ENCODE results near the gene MORC2. TPM values are rescaled to one million over a fixed set of nuclear protein-coding genes. Genes with fewer than 3 reads are reported as not detected.

MORC2 gene
- total RNA-seq, 1 experiment from 2014 or later = 60.3 TPM

- Histone ChIP-seq H3K27me3 (replicated peaks; ENCODE audit: insufficient read depth, low read depth, low read length, poor library complexity) (no peaks in the 10 kb centered on the region), H3K36me3 (ENCODE audit: insufficient read depth, low read length, poor library complexity, severe bottlenecking) (no peaks in the 10 kb centered on the region), H3K27ac (ENCODE audit: low read depth, low read length, poor library complexity, severe bottlenecking) (no peak overlapping the region), H3K4me1 (ENCODE audit: insufficient read depth, low read length, poor library complexity, severe bottlenecking) (no peaks in the 10 kb centered on the region), H3K9me3 (ENCODE audit: low read depth, low read length, poor library complexity, severe bottlenecking) (no peaks in the 10 kb centered on the region), H3K4me3 (ENCODE audit: low read depth, low read length, poor library complexity, severe bottlenecking) (no peak overlapping the region)
- ChIA-PET CTCF (no interaction called here), POLR2A (ENCODE audit: low non-redundant PET) (no interaction called here)
- TF ChIP-seq EZH2 (IDR thresholded peaks at IDR 0.05; ENCODE audit: borderline replicate concordance, low read depth, low read length, poor library complexity, severe bottlenecking) = no peak
- no peak for TF ChIP-seq CTCF (conservative IDR thresholded peaks at IDR 0.05; ENCODE audit: low read depth, low read length)
- DNase-seq (ENCODE audit: low spot score) = no peak
- intact Hi-C loops (cut with micrococcal nuclease; ENCODE audit: unreplicated experiment) = no loop called here
- no TSS peak for BruUV-seq (replicated peaks)
Measured at GRCh38 chr22:30998329-30998728, 29.8 kb upstream of the MORC2 start.

GRCh38 chr22:30996462-30996861 lies 27.9 kb upstream of the MORC2 start:
- BruUV-seq (replicated peaks) = no TSS peak
- intact Hi-C loops (cut with micrococcal nuclease; ENCODE audit: unreplicated experiment) = no loop called here
- H3K36me3 ChIP-seq (ENCODE audit: insufficient read depth, low read length, poor library complexity, severe bottlenecking) = no peaks in the 10 kb centered on the region
- H3K27me3 ChIP-seq (replicated peaks; ENCODE audit: insufficient read depth, low read depth, low read length, poor library complexity) = no peaks in the 10 kb centered on the region
- no peak for DNase-seq (ENCODE audit: low spot score)
- ChIA-PET POLR2A (ENCODE audit: low non-redundant PET) (no interaction called here), CTCF (no interaction called here)
- H3K4me3 ChIP-seq (ENCODE audit: low read depth, low read length, poor library complexity, severe bottlenecking) = no peak overlapping the region
- H3K9me3 ChIP-seq (ENCODE audit: low read depth, low read length, poor library complexity, severe bottlenecking) = no peaks in the 10 kb centered on the region
- no peak overlapping the region for H3K27ac ChIP-seq (ENCODE audit: low read depth, low read length, poor library complexity, severe bottlenecking)
- TF ChIP-seq CTCF (conservative IDR thresholded peaks at IDR 0.05; ENCODE audit: low read depth, low read length) = no peak
- no peaks in the 10 kb centered on the region for H3K4me1 ChIP-seq (ENCODE audit: insufficient read depth, low read length, poor library complexity, severe bottlenecking)

DNA sequence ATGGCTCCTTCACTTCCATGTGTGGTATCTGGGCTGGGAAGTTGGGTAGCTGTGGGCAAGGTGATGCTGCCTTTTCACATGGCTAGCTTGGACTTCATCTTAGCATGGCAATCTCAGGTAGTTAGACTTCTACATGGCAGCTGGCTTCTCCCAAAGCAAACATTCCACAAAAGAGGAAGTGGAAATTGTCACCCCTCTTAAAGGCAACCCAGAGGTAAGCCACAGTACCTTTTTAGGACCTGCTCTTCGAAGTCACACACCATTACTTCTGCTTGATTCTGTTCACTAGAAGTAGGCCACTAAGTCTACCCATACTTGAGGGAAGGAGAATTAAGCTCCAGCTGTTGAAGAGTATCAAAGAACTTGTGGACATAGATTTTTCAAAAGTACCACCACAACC lies 26.4 kb upstream of the MORC2 start:
- CTCF ChIA-PET = no interaction called here

More for the DNA sequence above, 26.4 kb upstream of the MORC2 start:
- no peaks in the 10 kb centered on the region for H3K9me3 ChIP-seq (ENCODE audit: low read depth, low read length, poor library complexity, severe bottlenecking)
- intact Hi-C loops (cut with micrococcal nuclease; ENCODE audit: unreplicated experiment) = no loop called here
- no peak overlapping the region for H3K27ac ChIP-seq (ENCODE audit: low read depth, low read length, poor library complexity, severe bottlenecking)
- no peak for DNase-seq (ENCODE audit: low spot score)
- no peaks in the 10 kb centered on the region for H3K4me1 ChIP-seq (ENCODE audit: insufficient read depth, low read length, poor library complexity, severe bottlenecking)
- no peak overlapping the region for H3K4me3 ChIP-seq (ENCODE audit: low read depth, low read length, poor library complexity, severe bottlenecking)
- H3K36me3 ChIP-seq (ENCODE audit: insufficient read depth, low read length, poor library complexity, severe bottlenecking) = no peaks in the 10 kb centered on the region
- TF ChIP-seq CTCF (conservative IDR thresholded peaks at IDR 0.05; ENCODE audit: low read depth, low read length) (no peak), EZH2 (IDR thresholded peaks at IDR 0.05; ENCODE audit: borderline replicate concordance, low read depth, low read length, poor library complexity, severe bottlenecking) (no peak)
- BruUV-seq (replicated peaks) = no TSS peak
- H3K27me3 ChIP-seq (replicated peaks; ENCODE audit: insufficient read depth, low read depth, low read length, poor library complexity) = no peaks in the 10 kb centered on the region
- POLR2A ChIA-PET (ENCODE audit: low non-redundant PET) = no interaction called here

Measured in A673 (cell line).